ENCODE data around the gene CBX6.
"Not testable (repeated sequence)": the region's sequence is repeated elsewhere in the genome, so short reads cannot be mapped to it uniquely, and the experiment has no call there.

CBX6 gene

DNA sequence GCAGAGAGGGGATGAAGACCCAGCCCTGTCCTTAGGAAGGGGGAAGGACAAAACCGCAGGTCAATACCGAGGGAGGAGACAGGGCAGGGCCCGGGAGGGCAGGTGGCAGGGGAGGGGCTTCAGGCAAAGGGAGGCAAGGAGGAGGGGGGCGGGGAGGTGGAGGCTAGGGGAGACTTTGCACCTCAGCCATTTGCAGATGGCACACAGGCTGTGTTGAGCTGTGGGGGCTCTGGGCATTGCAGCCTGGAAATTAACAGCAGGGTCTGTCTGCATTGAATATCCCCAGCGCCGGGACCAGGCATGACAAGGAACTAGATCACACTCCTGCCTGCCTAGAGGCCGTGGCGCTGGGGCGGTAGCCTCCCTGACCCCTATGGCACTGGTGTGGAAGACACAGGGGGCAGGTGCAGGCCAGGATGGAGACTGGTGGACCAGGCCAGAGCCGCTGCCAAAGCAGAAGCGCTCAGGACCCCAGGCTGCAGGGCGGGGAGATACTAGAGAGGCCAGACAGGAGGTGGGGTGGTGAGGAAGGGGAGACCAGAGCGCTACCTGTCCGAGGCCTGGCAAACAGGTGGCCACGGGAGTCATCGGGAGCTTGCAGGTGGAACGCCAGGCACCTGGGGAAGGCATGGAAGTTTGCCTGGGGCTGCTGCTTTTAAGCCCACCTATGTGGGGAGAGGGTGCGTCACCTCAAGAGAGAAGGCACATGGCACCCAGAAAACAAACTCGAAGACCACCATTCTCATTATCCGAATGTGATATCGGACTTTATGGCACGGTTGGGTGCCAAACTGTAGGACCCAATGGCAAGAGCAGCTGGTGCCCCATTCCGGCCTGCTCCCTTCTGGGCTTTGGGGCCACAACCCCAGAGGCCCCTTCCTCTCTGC lies 11.5 kb downstream of the CBX6 start:
- DNase-seq, result no peak

DNA sequence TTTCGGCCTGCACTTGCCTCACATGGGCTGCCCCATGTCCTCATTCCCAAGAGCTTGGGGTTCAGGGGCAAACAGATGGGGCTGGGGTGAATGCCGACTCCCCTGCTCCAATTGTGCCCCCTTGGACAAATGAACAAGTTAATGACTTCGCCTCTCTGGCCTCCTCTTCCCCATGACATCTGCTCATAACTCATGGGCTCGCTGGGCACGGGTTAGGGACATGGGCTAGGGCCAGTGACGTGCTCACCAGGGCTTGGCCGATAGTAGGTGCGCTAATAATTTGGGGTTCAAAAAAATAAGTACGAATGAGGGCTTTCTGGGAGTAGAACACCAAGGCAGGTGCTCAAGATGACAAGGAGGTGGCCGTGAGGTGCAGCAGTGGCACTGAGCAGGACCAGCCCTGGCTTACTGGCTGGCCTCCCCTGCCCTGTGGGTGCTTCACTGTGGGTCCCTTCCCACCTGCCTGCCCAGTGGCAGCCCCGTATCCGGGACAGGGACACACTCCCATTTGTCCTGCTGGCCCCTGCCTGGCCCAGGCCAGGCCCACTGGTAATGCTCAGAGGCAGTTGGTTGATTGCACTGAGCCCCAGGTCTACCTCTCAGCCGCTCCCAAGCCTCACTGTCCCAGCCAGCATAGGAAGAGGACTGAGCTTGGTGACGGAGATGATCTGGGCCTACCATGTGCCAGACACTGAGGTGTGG lies 12.3 kb downstream of the CBX6 start:
- DNase-seq, result no peak

DNA sequence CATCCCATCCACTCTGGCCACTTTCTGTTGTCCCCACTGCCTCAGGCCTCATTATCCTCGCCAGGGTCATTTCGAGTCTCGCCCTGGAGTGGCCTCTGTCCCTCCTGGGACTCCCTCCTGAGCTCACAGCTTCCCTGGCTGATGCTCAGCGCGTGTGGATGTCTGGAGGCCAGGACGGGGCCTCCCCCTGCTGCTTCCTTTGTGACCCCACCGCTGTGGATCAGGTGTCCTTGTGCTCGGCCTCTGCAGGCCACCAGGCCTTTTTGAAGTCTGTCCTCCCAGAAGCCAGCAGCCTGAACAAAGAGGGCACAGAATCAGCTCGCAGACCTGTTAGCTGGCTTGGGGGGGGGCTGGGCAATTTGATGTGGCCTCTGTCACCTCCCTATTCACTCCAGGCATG lies 13.5 kb downstream of the CBX6 start:
- no peak for DNase-seq

DNA sequence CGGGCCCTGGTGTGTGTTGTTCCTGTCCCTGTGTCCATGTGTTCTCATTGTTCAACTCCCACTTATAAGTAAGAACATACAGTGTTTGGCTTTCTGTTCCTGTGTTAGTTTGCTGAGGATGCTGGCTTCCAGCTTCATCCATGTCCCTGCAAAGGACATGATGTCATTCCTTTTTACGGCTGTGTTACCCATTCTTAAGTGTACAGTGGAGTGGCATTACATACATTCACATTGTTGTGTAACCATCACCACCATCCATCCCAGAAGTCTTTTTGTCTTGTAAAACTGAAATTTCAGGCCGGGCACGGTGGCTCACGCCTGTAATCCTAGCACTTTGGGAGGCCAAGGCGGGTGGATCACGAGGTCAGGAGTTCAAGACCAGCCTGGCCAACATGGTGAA lies 17.5 kb downstream of the CBX6 start:
- not testable (repeated sequence) for DNase-seq

DNA sequence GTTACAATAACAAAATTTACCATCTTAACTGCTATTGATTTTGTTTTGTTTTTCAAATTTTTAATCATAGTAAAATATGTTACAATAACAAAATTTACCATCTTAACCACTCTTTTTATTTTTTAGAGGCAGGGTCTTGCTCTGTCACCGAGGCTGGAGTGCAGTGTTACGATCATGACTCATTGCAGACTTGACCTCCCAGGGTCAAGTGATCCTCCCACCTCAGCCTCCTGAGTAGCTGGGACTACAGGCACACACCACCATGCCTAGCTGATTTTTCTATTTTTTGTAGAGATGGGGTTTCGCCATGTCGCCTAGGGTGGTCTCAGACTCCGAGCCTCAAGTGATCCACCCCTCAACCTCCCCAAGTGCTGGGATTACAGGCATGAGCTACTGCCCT lies 18.1 kb downstream of the CBX6 start:
- DNase-seq, result not testable (repeated sequence)

DNA sequence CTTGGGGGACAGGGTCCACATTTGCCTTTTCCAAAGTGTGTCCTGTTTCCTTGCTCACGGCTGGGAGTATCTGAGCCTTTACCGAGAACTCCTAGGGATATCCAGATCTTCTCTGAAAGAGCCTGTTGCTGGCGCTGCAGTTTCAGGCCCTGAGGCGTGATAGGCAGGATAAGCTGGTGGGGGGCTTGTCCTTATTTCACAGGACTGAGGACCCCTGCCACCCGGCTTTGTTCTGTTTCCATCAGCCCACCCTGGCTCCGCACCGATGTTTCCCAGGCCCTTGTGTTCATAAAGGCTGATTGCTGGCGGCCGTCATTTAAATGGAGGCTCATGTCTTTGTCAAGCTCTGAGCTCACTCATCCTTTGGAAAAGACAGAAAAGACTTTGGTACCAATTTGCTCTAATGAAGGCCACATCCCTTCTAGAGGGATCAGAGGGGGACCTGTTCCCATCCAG lies 18.8 kb downstream of the CBX6 start:
- DNase-seq, result no peak

DNA sequence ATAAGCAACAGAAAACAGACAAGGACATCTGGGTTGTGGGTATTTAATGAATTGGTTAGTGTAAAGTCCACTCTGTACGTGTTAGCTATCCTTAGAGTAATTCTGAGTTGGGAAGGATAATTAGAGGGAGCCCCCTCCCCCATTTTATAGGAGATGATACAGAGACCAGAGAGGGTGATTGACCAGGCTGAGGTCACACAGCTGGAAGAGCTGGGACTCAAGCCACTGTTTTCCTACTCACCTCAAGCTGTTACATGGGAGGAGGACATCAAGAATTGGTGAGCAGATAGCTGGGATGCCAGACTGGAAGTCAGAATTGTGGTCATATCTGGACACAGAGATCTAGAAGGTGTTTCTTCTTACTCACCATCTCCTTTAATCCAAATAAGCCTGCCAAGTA lies 19.5 kb downstream of the CBX6 start:
- no peak for DNase-seq

DNA sequence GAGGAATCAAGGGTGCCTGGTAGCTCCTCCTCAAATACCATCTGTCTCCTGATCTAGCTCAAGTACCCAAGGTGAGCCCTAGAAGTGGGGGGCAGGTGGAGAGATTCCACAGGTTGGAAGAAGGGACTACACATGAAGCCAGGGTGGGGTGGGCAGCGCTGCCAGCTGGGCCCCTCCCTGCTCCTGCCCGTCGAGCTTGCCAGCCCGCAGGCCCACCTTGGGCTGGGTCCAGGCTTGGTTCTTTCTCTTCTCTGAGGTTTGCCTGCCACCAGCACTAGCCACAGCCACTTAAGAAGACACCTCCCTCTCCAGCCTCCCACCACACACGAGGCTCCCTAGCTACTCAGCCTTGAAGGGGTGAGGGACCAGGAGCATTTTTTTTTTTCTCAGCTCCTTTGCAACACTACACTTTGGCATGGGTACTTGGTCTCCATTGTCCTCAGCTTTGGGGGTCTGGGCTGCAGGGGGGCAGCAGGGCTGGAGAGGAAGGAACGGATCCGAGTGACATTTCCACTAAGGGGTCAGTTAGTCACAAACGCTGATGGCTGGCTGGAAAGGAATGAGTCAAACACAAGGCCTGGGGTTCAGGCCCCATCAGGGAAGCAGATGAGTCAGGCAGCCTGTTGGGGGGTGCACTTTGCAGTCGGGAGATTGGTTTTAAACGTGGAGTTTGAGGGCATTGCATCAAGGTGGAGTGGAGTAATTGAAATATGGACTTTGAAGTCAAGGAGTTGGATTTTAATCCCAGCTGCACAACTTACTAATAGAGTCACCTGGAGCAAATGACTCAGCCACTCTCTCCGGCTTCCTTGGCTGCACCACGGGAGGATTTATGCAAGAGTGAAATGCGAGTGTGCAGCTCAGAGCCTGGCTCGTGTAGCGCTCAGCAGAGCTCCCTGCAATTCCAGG lies 20.8 kb downstream of the CBX6 start:
- no peak for DNase-seq

DNA sequence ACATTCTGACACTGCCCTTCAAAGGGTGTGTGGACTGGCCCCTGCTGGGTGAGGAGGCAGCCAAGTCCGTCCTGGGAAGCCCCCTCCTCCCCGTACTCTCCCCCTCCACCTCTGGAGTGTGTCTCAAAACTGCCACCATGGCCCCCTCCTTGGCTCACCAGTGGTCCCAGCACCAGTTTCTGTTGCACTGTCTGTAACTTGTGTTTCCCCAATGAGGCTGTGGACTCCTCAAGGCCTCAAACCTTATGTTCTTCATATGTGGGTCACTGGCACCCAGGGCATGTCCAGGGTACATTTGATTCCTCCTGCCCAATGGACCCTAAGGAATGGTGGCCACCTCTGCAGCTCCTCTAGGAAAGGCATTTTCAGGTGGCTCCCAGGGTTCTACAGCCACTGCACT lies 21.6 kb downstream of the CBX6 start:
- DNase-seq, result no peak

DNA sequence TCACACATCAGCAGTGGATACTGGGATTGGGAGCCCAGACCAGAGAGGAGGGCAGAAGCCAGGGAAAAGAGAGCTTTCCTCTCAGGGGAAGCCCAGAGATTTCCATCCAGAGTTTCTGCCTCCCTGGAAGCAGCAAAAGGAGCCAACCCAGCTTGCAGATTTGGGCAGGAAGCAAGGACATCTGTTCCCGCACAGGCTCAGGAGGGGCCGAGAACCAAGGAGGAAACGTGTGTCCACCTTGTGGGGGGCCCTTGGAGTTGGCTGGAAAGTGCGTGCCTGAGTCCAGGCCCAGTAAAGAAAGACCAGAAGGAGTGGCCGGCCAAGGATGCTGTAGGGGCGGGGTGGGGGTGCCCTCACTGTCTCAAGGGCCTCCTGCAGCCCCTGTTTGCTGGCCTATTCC lies 22.2 kb downstream of the CBX6 start:
- DNase-seq, result no peak

DNA sequence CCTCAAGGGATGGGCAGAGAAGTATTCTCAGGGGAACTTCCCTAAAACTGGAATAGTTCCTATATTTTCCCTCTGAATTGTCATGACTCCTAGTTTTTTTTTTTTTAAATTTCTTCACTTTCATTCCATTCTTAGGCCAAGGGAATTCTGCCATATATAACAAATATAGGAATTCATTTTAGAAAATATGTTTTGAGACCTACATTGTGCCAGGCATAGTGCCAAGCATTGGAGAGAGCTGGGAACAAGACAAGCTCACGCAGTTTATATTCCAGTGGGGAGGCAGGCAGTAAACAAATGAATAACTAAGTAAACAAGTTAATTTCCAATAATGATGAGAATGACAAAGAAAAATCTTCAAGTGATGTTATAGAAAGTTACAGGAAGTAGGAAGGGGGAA lies 25.6 kb downstream of the CBX6 start:
- DNase-seq, result no peak

DNA sequence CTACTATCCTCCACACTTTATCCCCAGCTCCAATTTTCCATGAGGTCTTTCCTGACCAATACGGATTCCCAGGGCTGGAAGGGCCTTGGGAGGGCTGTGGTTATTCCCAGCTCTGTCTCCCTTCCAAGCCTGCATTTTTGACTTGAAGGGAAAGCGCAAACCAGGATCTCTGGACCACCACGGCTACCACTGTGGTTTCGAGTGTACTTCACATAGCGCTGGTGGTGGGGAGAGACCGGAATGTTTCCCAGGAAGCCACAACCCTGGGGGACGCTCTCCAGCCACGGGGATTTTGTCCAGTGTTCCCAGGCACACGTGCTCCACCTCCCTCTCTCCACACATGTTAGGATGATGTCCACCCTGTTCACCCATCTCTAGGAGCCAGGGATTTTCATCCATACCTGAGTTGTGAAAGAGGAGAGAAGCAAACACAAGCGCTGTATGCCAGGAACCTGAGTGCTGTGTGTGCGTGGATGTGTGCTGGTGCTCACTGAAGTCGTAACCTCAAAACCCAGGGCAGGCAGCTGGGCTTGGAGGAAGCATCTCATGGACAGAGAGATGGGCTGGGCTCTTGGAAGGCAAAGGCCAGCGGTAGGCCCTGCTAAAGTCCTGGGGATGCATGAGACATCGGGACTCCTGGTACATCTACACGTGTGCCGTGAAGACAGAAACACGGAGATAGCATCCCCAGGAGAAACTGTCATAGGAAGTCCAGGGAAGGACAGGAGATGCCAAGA lies 26.8 kb downstream of the CBX6 start:
- no peak for DNase-seq

DNA sequence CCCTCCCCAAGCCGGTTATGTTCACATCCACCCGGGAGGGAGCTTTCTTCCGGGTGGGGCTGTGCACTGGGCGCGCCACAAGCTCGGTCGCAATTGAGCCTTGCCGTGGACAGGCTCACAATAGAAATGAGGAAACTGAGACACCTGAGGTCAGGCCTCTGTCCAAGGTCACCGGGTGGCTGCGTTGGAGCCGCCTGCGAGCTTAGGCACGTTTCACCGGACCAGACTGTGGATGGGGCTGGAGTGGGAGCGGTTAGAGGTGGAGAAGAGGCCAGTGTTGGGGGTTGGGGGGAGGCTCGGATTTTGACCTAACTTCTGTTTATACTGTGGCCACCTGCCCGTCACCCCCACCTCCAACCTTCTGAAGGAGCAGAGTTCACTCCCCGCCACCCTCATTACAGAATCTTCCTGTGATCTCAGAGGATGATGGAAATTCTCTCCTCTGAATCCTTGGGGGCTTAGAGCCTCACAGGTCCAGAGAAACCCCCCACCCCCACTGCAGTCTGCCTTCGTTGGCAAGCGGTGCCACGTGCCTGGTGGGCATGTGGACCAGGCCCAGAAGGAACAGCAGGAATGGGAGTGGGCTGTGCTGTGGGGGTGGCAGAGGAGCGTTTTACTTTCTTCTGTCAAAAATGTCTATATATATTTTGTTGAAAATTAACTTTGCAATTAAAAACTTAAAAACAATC lies 27.6 kb downstream of the CBX6 start:
- no peak for DNase-seq

DNA sequence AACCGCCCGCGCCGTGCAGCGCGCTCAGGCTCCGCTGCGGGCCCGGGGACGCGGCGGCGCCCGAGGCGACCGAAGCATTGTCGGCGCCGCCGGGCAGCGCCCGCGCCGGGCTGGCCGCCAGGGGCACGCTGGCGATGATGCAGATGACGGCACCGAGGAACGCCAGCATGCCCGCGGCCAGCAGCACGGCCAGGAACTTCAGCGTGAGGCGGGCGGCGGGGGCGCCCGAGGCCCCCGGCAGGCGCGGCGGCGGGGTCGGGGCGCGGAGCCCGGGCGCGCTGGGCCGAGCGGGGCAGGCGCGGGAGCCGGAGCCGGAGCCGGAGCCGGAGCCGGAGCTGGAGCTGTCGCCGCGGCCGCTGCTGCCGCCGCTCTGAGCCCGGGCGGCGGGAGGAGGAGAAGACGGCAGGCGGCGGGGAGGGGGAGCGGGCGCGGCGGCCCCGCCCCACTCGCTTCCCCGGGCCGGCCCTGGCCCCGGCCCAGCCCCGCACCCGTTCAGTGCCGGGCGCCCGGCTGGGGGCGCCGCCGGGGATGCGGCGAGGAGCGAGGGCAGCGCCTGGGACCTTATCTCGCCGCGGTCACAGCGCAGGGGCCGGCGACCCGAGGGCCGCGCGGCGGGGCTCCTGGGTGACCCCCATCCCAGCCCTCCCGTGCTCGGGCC lies 28.2 kb downstream of the CBX6 start, which contains the start of gene NPTXR:
NPTXR (minus strand) TSS at position 372 of the 658 bp plus-strand sequence.
- DNase-seq, result peak; percentile 59

DNA sequence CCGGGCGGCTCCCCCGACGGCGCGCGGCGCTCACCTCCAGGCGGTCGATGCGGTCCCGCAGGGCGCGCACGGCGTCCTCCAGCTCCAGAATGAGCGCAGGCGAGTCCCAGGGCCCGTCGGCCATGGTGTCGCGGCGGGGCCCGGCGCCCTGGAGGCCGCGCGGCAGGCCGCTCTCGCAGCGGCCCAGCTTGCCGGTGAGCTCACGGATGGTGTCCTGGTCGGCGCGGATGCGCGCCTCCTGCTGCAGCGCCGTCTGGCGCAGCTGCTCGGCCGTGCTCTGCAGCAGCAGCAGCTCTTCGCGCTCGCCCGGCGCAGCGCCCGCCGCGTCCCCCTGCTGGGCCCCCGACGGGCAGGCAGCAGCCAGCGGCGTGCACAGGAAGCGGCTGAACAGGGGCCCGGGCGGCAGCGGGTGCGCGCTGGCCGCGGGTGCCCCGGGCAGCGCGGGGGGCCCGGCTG lies 28.8 kb downstream of the CBX6 start:
- peak; percentile 69 for DNase-seq

DNA sequence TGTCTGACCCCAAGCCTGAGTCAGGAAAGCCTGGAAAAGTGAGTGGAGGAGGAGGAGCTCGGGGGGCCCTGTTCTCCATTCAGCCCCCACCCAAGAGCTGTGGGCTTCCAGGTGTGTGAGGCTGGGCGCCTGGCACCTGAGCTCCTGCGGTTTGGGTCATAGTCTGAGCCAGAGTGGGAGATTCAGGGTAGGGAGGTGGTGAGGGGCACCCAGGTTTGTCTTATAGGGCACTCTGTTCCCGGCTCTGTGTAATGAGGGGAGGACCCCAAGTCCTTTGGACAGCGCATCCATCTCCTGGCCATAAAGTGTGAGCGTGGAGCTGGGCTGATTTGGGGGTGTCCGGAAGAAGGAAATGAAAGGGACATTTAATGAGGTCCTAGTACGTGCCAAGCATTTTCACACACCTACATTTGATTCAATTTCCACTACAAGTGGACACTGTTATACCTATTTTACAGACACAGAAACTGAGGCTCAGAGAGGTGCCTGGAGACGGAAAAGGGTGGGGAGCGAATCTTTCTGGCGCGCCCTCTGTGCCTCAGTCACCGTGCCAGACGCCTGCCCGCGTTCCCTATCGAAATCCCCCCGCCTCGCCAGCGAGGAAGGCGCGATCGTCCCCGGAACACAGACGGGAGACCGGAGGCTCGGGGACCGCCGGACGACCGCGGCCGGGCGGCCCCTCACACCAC lies 29.4 kb downstream of the CBX6 start:
- no peak for DNase-seq

DNA sequence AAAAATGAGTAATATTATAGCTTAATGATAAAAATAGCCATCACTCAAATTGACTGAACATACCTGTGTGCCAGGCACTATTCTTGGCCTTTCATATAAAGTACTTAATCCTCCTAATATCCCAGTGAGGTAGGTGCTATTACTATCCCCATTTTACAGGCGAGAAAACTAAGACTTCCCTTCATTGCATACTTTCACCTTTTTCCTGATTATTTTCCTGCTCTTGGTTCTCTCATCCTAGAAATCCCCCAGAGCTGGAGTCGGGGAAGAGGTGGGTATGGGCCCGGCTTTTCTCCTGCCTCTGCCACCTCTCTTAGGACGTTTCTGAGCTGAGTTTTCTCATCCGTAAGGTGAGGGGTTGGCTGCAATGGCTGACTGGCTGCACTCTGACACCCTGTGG lies 30.4 kb downstream of the CBX6 start:
- no peak for DNase-seq

DNA sequence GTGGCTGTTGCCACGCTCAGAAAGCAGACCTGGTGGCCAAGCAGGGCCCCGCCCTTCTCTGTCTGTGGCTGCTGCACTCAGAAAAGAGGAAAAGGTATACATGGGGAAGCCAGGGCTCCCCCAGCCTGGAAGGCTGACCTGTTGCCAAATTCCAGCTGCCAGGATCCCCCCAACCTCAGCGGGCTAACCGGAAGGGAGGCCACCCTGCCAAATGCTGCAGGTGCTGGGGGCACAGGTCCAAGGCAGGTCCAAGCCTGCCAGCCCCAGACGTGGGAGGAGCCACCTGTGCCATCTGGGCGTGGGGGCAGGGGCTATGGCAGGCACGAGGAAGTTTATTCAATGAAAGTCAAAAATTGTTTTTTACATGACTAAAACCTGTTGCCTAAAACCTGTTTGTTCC lies 30.8 kb downstream of the CBX6 start:
- no peak for DNase-seq

DNA sequence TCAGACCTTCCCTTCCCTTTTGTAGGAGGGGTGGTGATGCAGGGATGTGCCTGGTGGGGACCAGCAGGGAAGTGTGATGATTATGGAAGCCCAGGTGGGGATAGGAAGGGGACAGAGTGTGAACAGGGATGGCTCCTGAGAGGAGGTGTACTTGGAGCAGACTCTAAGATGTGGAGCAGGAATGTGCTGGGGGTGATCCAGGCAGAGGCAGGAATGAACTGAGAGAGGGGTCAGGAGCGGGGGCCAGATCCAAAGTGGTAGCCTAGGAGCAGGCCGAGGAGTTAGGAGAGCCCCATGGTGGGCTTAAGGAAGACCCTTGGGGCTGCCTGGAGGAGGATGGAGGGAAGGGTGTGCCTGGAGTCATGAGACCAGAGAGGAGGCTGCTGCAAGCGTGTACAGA lies 31.9 kb downstream of the CBX6 start:
- no peak for DNase-seq

DNA sequence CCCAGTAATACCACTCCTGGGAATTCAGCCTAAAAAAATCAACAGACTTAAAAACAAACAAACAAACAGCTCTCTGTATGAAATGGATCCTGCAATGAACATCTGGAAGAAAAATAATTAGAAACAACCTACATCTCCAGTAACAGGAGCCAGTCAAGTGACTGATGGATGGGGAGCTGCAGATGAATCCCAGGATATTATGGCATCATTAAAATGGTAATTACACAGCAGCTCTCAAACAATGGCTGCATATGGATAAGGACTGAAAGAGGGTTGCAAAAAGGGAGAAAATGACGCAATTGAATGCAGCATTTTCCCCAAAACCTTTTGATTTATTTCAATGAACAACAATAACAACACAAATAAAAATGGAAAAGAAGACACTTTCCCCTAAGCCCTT lies 32.3 kb downstream of the CBX6 start:
- no peak for DNase-seq

All from NCI-H446 treated with DMSO at 0.1 percent for 48 hours (cell line).